IPS DF 4.7 (cell line): ENCODE measurements around the gene FSCN2.

Experiments used
- DNase-seq: peaks from one replicate; pipeline ENCODE4 v3.0.0-alpha.2; 2013; ENCODE audit warnings: low spot score; ENCODE audit errors: extremely low read depth

The FSCN2 gene

DNA sequence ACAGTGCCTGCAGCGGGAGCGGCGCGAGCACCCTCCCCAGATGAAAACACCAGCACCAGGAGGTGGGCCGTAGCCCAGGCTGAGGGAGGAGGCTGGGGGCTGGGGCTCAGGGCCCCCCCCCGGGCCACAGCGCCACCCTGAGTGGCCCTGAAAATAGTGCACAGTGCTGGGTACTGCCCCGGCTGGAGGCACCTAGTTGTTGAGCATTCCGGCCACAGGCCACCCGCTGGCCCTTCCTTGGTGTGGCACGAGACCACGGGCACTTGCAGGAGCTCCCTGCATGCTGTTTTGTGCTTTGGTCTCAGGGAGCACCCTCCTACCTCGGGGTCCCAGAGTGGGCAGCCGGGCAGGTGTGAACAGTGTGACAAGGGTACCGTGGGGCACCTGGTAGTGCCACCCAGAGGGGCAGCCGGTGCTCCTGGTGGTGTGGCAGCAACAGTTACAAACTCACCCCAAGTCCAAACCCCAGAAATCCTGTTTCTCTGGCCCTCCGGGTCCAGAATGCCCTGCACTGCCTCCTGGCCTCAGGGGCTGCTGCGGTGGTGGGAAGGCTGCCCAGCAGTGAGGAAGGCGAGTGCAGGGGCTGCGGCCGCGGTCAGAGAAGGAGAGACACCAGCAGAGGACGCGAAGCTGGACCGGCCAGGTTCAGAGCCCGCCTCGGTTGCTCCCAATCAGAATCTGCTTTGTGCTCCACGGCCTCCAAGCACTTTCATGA, 11.9 kb downstream of the FSCN2 start:
- DNase-seq, result no peak

- no peak for DNase-seq
Observed at GRCh38 chr17:81540676-81541027, 12.5 kb downstream of the FSCN2 start.

DNA sequence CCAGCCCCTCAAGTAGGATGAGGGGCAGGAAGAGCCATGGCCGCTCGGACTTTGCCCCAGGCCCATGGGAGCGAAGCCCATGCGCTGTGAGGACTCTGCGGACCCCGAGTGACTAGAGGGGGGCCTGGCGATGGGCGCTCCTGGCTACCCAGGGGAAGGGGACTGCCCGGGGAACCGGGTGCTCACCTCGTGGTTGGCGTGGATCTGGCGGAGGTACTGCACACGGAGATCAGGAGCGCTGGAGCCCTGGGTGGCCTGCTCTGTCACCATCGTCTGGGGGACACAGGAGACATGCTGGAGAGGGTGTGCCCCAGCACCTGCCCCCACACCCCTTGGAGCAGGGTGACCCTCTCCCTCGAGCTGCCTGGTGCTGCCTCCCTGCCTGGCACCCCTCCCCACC, 12.9 kb downstream of the FSCN2 start:
- no peak for DNase-seq

- no peak for DNase-seq
Observed at GRCh38 chr17:81542431-81543338, 14.5 kb downstream of the FSCN2 start.

DNA sequence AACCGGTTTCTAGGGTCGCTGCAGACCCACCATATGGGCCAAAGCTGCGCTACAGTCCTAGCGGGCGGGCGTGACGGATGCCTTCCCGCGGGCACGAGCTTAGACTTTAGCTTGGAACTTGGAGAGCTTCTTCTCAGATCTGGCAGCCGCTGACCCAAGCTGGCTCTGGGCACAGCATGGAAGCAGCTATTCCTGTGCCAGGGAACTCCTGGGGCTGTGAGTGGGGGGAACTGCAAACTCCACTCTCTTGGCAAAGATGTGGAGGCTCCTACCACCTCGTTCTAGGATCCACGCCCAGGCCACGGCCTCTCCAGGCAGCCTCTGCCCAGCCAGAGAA, 15.1 kb downstream of the FSCN2 start:
- DNase-seq, result no peak

- DNase-seq, result no peak
Observed at GRCh38 chr17:81543756-81544155, 15.6 kb downstream of the FSCN2 start.

DNA sequence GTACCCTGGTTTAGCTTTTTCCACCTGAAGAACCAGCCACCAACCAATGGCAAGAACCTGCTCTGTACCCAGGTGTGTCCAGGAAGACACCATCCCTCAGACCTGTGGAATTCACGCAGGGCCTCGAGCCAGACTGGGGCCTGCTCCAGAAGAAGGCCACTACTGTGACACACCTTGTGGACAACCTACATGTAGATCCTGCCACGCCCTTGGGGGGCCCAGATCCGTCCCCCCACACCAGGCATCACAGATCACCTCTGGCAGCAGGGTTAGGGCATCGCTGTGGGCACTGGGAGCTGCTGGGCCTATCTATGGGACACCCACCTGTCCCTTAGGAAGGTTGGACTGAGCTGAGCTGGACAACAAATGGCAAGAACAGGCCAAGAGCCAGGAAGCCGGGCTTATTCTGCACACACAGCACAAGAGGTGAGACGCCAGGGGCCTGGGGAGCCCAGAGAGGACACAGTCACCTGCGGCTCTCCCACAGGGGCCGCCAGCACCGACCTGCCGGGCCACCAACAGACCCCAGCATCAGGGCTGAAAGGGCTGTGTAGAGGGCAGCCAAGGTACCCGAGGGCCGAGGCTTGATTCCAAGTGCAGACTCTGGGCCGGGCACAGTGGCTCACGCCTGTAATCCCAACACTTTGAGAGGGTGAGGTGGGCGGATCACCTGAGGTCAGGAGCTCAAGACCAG, 16.3 kb downstream of the FSCN2 start:
- no peak for DNase-seq

- no peak for DNase-seq
Observed at GRCh38 chr17:81545160-81545949, 17.2 kb downstream of the FSCN2 start.

- DNase-seq, result no peak
Observed at GRCh38 chr17:81546906-81547613, 18.9 kb downstream of the FSCN2 start.

DNA sequence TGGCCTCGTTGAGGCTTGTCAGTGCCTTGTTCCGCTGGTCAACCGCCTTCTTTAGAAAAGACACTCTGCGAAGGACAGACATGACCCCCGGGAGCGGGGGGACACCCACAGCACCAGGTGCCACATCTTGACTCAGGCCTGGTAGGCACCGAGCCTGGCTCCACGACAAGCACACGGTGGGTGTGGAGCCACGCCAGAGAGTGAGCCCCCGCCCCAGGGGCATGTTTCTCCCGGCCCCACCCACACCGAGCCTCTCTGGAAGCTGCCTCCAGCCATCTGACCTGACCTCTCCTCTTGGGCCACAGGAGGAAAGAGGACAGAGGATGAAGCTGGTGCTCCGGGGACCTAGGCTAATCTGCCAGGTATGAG, 19.4 kb downstream of the FSCN2 start:
- no peak for DNase-seq

GRCh38 chr17:81549031-81549557, 20.9 kb downstream of the FSCN2 start:
- DNase-seq, result no peak

DNA sequence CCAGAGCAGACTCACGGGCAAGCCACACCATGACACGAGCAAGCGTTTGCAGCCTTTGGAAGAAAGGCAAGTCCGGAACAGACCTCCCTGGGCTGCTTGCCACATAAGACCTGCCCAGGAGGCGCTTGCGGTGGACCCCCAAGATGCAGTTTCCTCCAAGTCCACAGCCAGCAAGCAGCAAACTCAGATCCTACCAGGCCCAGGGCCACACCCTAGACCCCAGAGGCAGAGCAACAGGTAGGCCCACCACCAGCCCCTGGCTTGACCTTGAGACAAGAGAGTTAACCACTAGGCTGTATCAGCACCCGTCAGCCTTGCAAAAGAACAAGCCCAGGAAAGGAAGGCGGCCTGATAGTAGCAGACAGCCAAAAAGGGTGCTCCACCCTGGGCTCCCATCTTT, 21.6 kb downstream of the FSCN2 start:
- DNase-seq, result no peak

DNA sequence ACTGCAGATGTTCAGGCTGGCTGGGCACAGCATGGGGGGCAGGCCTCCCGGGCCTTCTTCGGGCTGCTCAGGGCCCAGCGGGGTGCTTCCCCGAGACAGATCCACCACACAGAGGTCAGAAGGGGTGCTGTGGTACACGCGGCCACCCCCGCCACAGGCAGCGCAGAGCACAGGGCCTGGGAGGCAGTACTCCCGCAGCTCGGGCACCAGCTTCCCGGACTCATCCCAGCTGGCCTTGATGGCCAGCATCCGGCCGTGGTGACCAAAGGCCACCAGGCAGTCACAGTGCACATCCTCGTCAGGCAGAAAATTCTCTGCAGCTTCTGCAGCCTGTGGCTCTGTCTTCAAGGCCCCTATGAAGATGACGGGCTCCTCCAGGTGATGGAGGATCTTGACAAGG, 22.1 kb downstream of the FSCN2 start:
- no peak for DNase-seq

DNA sequence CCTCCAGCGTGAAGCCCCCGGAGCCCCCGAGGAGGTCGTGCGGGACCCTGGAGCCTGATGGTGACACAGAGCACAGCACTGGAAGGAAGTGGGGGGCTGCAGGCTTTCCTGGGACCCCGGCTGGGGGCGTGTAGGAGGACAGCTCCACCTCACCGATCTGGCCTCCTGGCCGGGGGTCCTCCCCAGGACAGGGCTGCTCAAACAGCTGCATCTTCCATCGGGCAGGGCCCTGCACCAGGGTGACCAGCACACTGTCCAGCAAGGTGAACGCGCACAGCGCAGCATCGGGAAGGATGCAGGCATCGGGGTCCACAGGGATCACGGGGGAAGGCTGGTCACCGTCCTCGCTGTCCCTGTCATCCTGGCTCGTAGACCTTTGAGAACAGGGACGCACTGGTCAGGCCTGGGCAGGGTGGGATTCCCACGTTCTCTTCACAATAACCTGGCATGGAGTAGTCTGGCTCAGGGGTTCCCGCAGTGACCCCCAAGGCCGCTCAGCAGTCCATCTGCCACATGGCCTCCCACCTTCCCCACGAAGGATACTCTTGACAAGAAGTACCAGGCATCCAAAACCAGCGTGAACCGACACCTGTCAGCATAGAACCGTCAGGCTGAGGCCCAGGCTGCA, 22.8 kb downstream of the FSCN2 start:
- no peak for DNase-seq

DNA sequence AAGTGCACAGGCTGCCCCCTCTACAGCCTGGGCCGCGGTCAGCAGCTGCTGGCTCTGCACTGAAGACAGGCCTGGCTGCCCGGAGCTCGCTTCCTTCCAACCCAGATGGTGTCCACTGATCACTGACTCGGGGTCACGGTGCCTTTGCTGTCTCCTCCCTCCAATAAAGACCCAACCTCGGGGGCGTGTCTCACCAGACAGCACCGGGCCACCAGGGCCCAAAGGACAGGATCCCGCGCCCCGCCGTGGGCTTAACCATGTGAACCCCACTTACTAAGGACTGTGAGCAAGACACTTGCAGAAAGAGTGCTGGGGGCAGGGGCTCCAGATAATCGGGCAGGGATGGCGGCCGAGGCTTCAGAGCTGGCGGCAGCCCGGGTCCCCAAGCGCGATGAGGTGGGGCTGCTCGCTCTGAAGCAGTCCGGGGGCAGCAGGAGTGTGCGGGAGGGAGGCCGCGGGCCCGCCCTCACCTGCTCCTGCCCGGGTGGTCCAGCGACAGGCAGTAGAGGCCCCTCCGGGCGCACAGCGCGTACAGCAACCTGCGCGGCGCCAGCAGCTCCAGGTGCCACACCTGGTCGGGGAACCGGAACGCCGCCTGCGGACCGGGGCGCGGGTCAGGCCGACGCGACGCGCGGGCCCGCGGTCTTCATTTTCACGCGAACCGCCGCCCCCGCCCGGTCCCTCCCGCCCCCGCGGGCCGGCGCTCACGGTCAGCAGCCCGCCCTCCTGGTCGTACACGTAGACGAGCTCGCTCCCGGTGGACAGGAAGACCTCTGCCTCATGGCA, 23.5 kb downstream of the FSCN2 start:
- DNase-seq, result no peak

DNA sequence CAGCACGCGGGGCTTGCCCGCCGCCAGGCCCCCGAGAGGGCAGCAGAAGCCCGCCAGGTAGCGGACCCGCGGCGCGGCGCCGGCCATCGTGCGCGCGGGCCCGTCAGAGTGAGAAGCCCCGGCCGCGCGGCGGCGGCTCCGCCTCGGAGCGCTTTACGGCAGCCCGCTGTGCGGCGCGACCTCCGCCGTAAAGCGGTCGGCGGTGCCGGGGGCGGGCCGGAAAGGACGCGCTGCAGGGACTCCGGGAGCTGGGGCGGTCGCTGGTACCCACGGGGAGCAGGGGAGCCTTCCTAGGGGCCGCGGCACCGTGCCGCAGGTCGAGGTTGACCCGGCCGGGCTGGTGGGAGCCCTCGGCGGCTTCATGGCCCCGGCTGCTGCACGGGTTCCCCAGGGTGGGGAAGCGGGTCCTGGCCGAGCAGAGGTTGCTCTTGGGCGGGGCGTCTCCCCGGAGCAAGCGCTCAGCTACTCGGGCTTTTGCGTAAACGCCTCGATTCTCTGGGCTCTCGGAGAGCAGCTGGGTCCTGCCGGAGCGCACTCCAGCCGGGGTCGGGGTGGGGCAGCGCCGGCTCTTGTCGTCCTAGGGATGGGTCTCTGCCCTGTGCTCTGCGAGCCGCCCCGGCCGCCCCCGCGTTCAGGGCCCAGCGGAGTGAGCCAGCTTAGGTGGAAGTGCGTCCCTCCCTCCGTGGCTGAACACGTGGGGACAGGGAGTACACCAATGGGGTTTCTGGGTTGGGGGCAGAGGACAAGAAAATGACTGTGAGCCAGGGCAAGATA, 24.3 kb downstream of the FSCN2 start, which contains the start of gene FAAP100:
TSS of gene FAAP100 (minus strand) at position 110 of the 774 bp plus-strand sequence. CDS start at position 87, 23 bp downstream.
- no peak for DNase-seq

- no peak for DNase-seq
Observed at GRCh38 chr17:81553018-81553615, 24.9 kb downstream of the FSCN2 start.

DNA sequence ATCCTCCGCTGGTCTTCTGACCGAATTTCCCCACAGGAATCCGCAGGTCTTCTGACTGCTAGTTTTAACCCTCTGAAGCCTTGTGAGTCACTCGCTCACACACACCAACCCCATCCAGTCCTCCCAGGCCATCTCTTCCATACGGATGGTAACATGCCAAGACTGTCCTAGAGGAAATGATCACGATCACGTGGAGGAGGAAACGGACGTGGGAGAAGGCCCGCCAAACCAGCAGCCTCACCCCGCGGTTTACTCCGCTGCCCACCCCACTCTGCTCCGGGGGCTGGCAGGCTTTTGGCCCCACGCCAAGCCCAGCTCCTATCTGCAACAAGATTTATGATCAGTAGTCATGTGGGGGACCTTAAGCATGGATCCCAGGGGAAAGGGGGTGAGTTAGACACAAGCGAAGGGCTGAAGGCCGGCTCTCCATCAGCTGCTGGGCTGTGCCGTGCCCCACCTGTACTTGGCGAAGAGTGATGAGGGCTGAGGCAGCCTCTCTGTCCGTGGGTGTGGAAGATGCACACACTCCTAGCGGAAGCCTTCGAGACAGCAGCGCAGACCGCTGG, 25.5 kb downstream of the FSCN2 start:
- no peak for DNase-seq
